ACC112 (cell line): Measurements from ENCODE around the gene SPACA4.

Experiments
- H2AFZ ChIP-seq: fragments of 200-600 bp; sonication (generic); one replicate; pipeline ENCODE4 v1.6.0; 2017; ENCODE audit warnings: antibody characterized with exemption, low read length; ENCODE audit not compliant: unreplicated experiment
- H3K27ac ChIP-seq: fragments of 200-600 bp; sonication (generic); 2 replicates; pipeline ENCODE4 v1.5.1; 2014; ENCODE audit warnings: low read depth, mild to moderate bottlenecking, antibody characterized with exemption, low read length, moderate library complexity
- H3K27me3 ChIP-seq: fragments of 200-600 bp; sonication (generic); 2 replicates; pipeline ENCODE4 v1.6.1; 2014; ENCODE audit warnings: mild to moderate bottlenecking, antibody characterized with exemption, low read length, moderate library complexity, mixed read lengths; ENCODE audit not compliant: insufficient read depth
- H3K36me3 ChIP-seq: fragments of 200-600 bp; sonication (generic); 2 replicates; pipeline ENCODE4 v1.6.1; 2016; ENCODE audit warnings: mild to moderate bottlenecking, antibody characterized with exemption, low read length, moderate library complexity, mixed read lengths; ENCODE audit not compliant: insufficient read depth
- H3K4me1 ChIP-seq: fragments of 200-600 bp; sonication (generic); one replicate; pipeline ENCODE4 v1.6.1; 2016; ENCODE audit warnings: low read length, mixed read lengths; ENCODE audit not compliant: insufficient read depth, unreplicated experiment, control insufficient read depth
- H3K4me3 ChIP-seq: fragments of 200-600 bp; sonication (generic); 2 replicates; pipeline ENCODE4 v1.5.1; 2014; ENCODE audit warnings: mild to moderate bottlenecking, low read depth, low read length
- H3K79me2 ChIP-seq: fragments of 200-600 bp; sonication (generic); one replicate; pipeline ENCODE4 v1.6.0; 2016; ENCODE audit warnings: low read length; ENCODE audit not compliant: control insufficient read depth, unreplicated experiment, insufficient read depth

Gene SPACA4

GRCh38 chr19:48596679-48597465 is 9.7 kb upstream of the SPACA4 start:
- Histone ChIP-seq H3K4me1 (no peaks in the 10 kb centered on the region), H2AFZ (no peak overlapping the region), H3K27ac (no peak overlapping the region), H3K27me3 (no peaks in the 10 kb centered on the region), H3K4me3 (no peak overlapping the region), H3K79me2 (no peaks in the 10 kb centered on the region), H3K36me3 (no peaks in the 10 kb centered on the region)

DNA sequence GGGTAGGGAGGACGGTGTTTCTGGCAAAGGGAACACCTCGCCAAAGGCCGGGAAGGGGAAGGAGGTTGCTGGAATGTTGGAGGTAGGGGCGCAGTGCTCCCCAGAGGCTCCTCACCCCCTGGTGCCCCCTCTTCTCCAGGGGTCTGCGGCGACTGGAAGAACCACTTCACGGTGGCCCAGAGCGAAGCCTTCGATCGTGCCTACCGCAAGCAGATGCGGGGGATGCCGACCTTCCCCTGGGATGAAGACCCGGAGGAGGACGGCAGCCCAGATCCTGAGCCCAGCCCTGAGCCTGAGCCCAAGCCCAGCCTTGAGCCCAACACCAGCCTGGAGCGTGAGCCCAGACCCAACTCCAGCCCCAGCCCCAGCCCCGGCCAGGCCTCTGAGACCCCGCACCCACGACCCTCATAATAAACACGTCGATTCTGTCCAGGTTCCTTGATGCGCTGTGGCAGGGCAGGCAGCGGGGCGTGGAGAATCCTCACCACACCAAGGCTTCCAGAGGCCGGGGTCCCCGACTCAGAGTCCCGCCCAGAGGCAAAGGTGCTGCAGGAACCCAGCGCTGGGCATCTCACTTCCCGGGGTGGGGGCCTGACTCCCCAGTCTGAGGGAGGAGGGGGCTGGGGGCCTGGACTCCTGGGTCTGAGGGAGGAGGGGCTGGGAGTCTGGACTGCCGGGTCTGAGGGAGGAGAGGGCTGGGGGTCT is 7.4 kb upstream of the SPACA4 start:
- no peaks in the 10 kb centered on the region for H3K36me3 ChIP-seq
- H3K4me1 ChIP-seq: no peaks in the 10 kb centered on the region
- H3K4me3 ChIP-seq: no peak overlapping the region
- no peaks in the 10 kb centered on the region for H3K79me2 ChIP-seq
- H3K27ac ChIP-seq: no peak overlapping the region
- H3K27me3 ChIP-seq: no peaks in the 10 kb centered on the region
- H2AFZ ChIP-seq: no peak overlapping the region

GRCh38 chr19:48600679-48601417 is 5.7 kb upstream of the SPACA4 start:
- H3K27ac ChIP-seq: no peak overlapping the region
- H3K79me2 ChIP-seq: no peaks in the 10 kb centered on the region
- H3K4me3 ChIP-seq: no peak overlapping the region
- H3K4me1 ChIP-seq: no peaks in the 10 kb centered on the region
- no peaks in the 10 kb centered on the region for H3K27me3 ChIP-seq
- no peaks in the 10 kb centered on the region for H3K36me3 ChIP-seq
- H2AFZ ChIP-seq: no peak overlapping the region

GRCh38 chr19:48603001-48603400 is 3.5 kb upstream of the SPACA4 start:
- no peak overlapping the region for H2AFZ ChIP-seq
- H3K4me1 ChIP-seq: no peaks in the 10 kb centered on the region
- no peaks in the 10 kb centered on the region for H3K27me3 ChIP-seq
- no peak overlapping the region for H3K4me3 ChIP-seq
- H3K36me3 ChIP-seq: no peaks in the 10 kb centered on the region
- H3K27ac ChIP-seq: no peak overlapping the region
- no peaks in the 10 kb centered on the region for H3K79me2 ChIP-seq

DNA sequence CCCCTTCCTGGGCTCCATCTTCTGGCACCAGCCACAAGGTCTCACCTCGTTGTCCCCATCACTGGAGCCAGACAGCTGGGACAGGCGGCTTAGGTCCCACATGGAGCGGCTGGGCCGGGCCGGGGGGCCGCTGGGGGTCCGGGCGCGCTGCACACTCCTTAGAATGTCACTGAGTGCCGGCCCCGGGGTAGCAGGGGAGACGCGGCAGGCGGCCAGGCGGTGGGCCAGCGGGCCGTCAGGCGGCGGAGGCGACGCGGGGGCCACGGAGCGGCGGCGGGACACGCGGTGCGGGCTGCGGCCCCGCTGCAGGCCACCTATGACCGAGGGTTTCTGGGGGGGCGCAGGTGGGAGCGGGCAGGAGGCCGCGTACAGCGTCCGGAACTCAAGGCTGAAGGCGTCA is 3.1 kb upstream of the SPACA4 start:
- Histone ChIP-seq H3K36me3 (no peaks in the 10 kb centered on the region), H2AFZ (no peak overlapping the region), H3K4me3 (no peak overlapping the region), H3K4me1 (no peaks in the 10 kb centered on the region), H3K27ac (no peak overlapping the region), H3K79me2 (no peaks in the 10 kb centered on the region), H3K27me3 (no peaks in the 10 kb centered on the region)

DNA sequence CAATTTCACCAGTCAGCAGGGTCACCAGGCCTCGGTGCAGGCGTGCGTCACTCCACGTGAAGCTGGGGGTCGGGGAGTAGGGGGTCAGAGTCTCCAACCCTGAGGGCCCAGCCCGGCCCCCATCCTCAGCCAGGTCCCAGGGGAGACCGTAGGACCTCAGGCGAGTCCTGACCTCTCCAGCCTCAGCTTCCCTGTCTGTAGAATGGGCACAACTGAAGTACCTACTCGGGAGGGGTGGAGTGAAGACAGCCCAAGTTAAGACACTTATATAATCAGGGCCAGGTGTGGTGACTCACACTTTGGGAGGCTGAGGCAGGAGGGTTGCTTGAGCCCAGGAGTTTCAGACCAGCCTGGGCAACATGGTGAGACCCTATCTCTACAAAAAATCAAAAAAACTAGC is 2.7 kb upstream of the SPACA4 start:
- Histone ChIP-seq H3K79me2 (no peaks in the 10 kb centered on the region), H3K27ac (no peak overlapping the region), H3K4me3 (no peak overlapping the region), H3K4me1 (no peaks in the 10 kb centered on the region), H2AFZ (no peak overlapping the region), H3K36me3 (no peaks in the 10 kb centered on the region), H3K27me3 (no peaks in the 10 kb centered on the region)

DNA sequence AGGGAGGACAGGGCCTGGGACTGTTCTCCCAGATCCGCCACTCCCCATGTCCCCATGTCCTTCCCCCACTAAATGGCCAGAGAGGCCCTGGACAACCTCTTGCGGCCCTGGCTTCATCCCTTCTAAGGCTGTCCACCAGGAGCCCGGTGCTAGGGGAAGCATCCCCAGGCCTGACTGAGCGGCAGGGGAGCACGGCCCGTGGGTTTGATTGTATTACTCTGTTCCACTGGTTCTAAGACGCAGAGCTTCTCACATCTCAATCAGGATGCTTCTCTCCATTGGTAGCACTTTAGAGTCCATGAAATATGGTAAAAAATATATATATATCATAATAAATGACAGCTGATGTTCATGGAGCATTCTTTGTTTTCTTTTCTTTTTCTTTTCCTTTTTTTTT is 815 bp downstream of the SPACA4 start:
- Histone ChIP-seq H3K79me2 (no peaks in the 10 kb centered on the region), H3K4me3 (no peak overlapping the region)

DNA sequence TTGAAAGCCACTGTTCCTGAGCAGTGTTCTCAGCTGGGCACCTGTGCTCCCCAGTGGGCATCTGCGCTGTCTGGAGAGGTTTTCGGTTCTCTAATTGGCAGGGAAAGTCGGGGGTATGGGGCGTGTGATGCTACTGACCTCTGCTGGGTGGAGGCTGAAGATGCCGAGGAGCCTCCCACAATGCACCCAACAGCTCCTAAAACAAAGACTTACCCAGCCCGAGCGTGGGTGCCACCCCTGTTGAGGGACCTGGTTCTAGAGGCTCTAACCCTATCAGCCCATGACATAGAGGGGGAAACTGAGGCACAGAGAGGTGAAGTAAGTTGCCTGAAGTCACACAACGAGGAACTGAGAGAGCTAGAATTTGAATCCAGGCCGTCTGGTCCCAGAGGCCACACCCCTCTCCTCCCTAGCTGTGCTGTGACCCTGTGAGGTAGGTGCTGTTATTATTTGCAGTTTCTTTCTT is 2.3 kb downstream of the SPACA4 start:
- no peak overlapping the region for H3K27ac ChIP-seq
- H3K27me3 ChIP-seq: no peaks in the 10 kb centered on the region
- no peaks in the 10 kb centered on the region for H3K79me2 ChIP-seq
- no peak overlapping the region for H3K4me3 ChIP-seq
- no peaks in the 10 kb centered on the region for H3K4me1 ChIP-seq
- H2AFZ ChIP-seq: no peak overlapping the region
- H3K36me3 ChIP-seq: no peaks in the 10 kb centered on the region

More for the DNA sequence above, 815 bp downstream of the SPACA4 start:
- no peaks in the 10 kb centered on the region for H3K4me1 ChIP-seq
- no peak overlapping the region for H2AFZ ChIP-seq
- no peaks in the 10 kb centered on the region for H3K36me3 ChIP-seq
- no peak overlapping the region for H3K27ac ChIP-seq
- no peaks in the 10 kb centered on the region for H3K27me3 ChIP-seq

DNA sequence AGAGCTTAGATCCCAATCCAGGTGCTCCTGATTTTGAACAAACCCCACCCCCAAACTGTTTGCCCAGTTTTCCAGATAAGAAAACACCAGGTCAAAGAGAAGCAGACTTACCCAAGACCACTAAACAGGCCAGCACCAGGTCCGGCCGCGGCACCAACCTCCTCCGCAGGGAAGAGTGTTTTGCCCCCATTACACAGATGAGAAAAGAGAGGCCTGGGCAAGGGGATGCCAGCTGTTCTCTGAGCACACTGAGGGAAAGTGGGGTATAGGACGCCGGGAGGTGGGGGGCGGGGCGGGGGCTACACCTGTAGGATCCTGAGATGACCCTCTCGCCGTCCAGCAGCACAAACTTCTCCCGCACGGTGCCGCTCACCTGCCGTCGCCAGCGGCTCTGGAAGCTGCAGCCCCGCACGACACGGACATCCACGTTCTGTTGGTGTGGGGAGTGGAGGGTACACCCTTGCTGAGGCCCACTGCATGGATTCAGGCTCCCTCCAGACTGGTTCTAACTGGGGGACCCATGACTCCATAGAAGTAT is 3.1 kb downstream of the SPACA4 start:
- no peaks in the 10 kb centered on the region for H3K4me1 ChIP-seq
- no peak overlapping the region for H3K27ac ChIP-seq
- no peaks in the 10 kb centered on the region for H3K27me3 ChIP-seq
- H3K36me3 ChIP-seq: no peaks in the 10 kb centered on the region
- no peak overlapping the region for H3K4me3 ChIP-seq
- no peaks in the 10 kb centered on the region for H3K79me2 ChIP-seq
- no peak overlapping the region for H2AFZ ChIP-seq

DNA sequence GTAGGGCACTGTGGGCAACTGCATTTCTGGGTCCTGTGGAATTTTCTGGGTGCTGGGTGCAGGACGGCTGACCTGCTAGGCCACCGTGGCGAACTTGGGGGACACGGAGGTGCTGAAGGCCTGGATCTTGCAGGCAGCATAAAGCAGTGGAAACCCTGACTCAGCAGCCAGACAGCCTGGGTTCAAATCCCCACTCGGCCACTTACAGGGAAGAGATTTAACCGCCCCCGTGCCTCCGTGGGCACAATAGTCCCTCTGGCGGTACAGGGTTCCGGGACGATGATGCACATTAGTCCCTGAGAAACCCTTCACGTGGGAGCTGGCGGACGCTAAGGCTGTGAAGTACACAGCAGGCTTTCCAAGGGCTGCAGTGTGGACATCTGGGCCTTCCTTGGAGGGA is 5.3 kb downstream of the SPACA4 start:
- Histone ChIP-seq H3K27me3 (no peaks in the 10 kb centered on the region), H3K4me1 (peaks cover under 1% of the 10 kb centered on the region), H2AFZ (no peak overlapping the region), H3K27ac (no peak overlapping the region), H3K79me2 (peaks cover 11% of the 10 kb centered on the region), H3K36me3 (peaks cover 2% of the 10 kb centered on the region; the same call in 1 of the 2 replicates), H3K4me3 (no peak overlapping the region)
